OCI-LY7 (cell line): ENCODE results near the gene ATAD5. TPM values are rescaled to one million over a fixed set of nuclear protein-coding genes. Genes with fewer than 3 reads are reported as not detected.

Source experiments
- BruUV-seq: library from RNA; stranded (reverse); fragments of 400-500 nt; replicated peaks from 2 replicates; lab custom pipeline; 2021; lab: Mats Ljungman, UMichigan
- CTCF ChIA-PET: fragments of 300-600 bp; sonication (Branson Sonifier 250); formaldehyde crosslinking; loops from one replicate; lab custom pipeline; 2022; ENCODE audit warnings: antibody characterized with exemption; ENCODE audit not compliant: unreplicated experiment; lab: Charles Lee
- POLR2A ChIA-PET: fragments of 300-600 bp; sonication (Branson Sonifier 250); formaldehyde crosslinking; loops from one replicate; lab custom pipeline; 2022; ENCODE audit warnings: antibody characterized with exemption; lab: Charles Lee
- DNase-seq: peaks from one replicate; pipeline ENCODE4 v3.0.0-alpha.2; 2015; ENCODE audit warnings: low spot score
- H2AFZ ChIP-seq: fragments of 200-600 bp; sonication (generic), shearing (Covaris generic); 2 replicates; pipeline ENCODE4 v1.6.1; 2014; ENCODE audit warnings: mild to moderate bottlenecking, antibody characterized with exemption, low read length, moderate library complexity
- H3K27ac ChIP-seq: fragments of 200-600 bp; sonication (generic); 2 replicates; pipeline ENCODE4 v1.5.1; 2014; ENCODE audit warnings: mixed run types, low read depth, mild to moderate bottlenecking, moderate library complexity, low read length, inconsistent platforms; ENCODE audit not compliant: poor library complexity, severe bottlenecking
- H3K36me3 ChIP-seq: fragments of 200-600 bp; sonication (generic); 2 replicates; pipeline ENCODE4 v1.6.1; 2014; ENCODE audit warnings: mild to moderate bottlenecking, antibody characterized with exemption, low read length, moderate library complexity, mixed read lengths; ENCODE audit not compliant: insufficient read depth
- H3K4me1 ChIP-seq: fragments of 200-600 bp; sonication (generic); 2 replicates; pipeline ENCODE4 v1.5.1; 2014; ENCODE audit warnings: mild to moderate bottlenecking, low read length; ENCODE audit not compliant: insufficient read depth, poor library complexity, severe bottlenecking
- H3K4me2 ChIP-seq: fragments of 200-600 bp; sonication (generic); 2 replicates; pipeline ENCODE4 v1.6.1; 2014; ENCODE audit warnings: mild to moderate bottlenecking, low read length
- H3K4me3 ChIP-seq: fragments of 200-600 bp; sonication (generic); 2 replicates; pipeline ENCODE4 v1.5.1; 2014; ENCODE audit warnings: mild to moderate bottlenecking, low read depth, low read length; ENCODE audit not compliant: poor library complexity, severe bottlenecking
- H3K79me2 ChIP-seq: fragments of 200-600 bp; sonication (generic); 2 replicates; pipeline ENCODE4 v1.6.1; 2016; ENCODE audit warnings: low read depth, mild to moderate bottlenecking, low read length, moderate library complexity, mixed read lengths; ENCODE audit not compliant: insufficient read depth
- H3K9me2 ChIP-seq: fragments of 200-600 bp; sonication (generic); 2 replicates; pipeline ENCODE4 v1.6.1; 2016; ENCODE audit warnings: mild to moderate bottlenecking, low read length, mixed read lengths; ENCODE audit not compliant: insufficient read depth
- H3K9me3 ChIP-seq: fragments of 200-600 bp; sonication (generic); 2 replicates; pipeline ENCODE4 v1.6.1; 2014; ENCODE audit warnings: mild to moderate bottlenecking, mixed run types, low read length, mixed read lengths
- H4K20me1 ChIP-seq: fragments of 200-600 bp; sonication (generic); 2 replicates; pipeline ENCODE4 v1.6.1; 2014; ENCODE audit warnings: mild to moderate bottlenecking, antibody characterized with exemption, low read length, moderate library complexity, mixed read lengths; ENCODE audit not compliant: insufficient read depth
- EZH2phosphoT487 ChIP-seq: fragments of 200-600 bp; sonication (generic); IDR thresholded peaks from 2 replicates; pipeline ENCODE4 v1.6.1; 2018; ENCODE audit warnings: low read depth, borderline replicate concordance, mild to moderate bottlenecking, mixed run types, antibody characterized with exemption, low read length, moderate library complexity, mixed read lengths
- intact Hi-C: fragments of 100-400 bp; cut with micrococcal nuclease; formaldehyde crosslinking; loops from one replicate; pipeline ENCODE4 v1.10.0; 2022; ENCODE audit not compliant: unreplicated experiment
- small RNA-seq: library from RNA; depleted of rRNA; stranded (forward); fragments of <200 nt; gene quantifications from one replicate; pipeline ENCODE3, GENCODE V24; 2014
- total RNA-seq, 2 experiments: library from RNA; depleted of rRNA in 1 of 2; stranded (reverse); fragments of >200 nt in 1 of 2; shearing (Covaris generic) in 1 of 2; gene quantifications; 2 replicates each; pipeline ENCODE4 v1.2.3, GENCODE V29; 2014 to 2022
- TF ChIP-seq, protein P1 (sequence below): fragments of 200-600 bp; sonication (generic); conservative IDR thresholded peaks from 2 replicates; pipeline ENCODE4 v1.5.1; 2014; ENCODE audit warnings: mild to moderate bottlenecking, antibody characterized with exemption, low read length, moderate library complexity, mixed read lengths

The ATAD5 gene
- total RNA-seq, 2 experiments from 2014 or later, result 21.4 to 35.9 TPM

DNA sequence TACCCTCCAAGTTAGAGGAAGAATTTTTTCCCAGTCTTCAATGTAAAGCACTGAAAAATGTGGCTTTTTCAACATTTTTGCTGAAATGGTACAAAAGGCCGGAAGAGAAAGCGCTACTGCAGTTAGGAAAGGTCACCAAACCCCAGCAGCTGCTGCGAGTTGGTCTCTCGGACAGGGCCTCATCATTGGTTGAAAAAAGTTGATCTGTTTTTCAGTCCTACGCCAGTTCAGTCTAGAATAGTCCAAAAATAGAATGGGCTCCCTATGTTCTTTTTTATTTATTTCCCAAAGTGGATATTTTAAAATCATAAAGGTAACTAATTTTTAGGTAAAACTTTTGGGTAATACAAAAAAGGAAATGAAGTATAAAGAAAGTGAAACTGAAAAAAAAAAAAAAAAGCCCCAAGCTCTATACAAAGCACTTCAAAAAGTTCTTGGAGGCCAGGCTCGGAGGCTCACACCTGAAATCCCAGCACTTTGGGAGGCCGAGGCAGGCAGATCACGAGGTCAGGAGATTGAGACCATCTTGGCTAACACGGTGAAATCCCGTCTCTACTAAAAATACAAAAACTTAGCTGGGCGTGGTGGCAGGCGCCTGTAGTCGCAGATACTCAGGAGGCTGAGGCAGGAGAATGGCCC, 107.4 kb downstream of the ATAD5 start:
- POLR2A ChIA-PET, result interaction anchor here (0.7 kb wide), 1 partner anchor 277 kb away, joined by 7 read pairs; no protein-coding TSS in a partner anchor
- H3K27ac ChIP-seq, result no peak overlapping the region
- H4K20me1 ChIP-seq, result no peaks in the 10 kb centered on the region
- CTCF ChIA-PET, result no interaction called here
- peak overlapping the region; percentile 92 for H2AFZ ChIP-seq
- peak overlapping the region; percentile 15 for H3K4me3 ChIP-seq
- no peaks in the 10 kb centered on the region for H3K36me3 ChIP-seq
- H3K79me2 ChIP-seq, result no peaks in the 10 kb centered on the region
- peaks cover 4% of the 10 kb centered on the region for H3K4me1 ChIP-seq
- no peaks in the 10 kb centered on the region for H3K9me2 ChIP-seq
- intact Hi-C loops, result no loop called here
- peak; percentile 40 for DNase-seq
- peak overlapping the region; percentile 49; the same call in 1 of the 2 replicates for H3K4me2 ChIP-seq
- H3K9me3 ChIP-seq, result no peaks in the 10 kb centered on the region
- TF ChIP-seq, protein P1, sequence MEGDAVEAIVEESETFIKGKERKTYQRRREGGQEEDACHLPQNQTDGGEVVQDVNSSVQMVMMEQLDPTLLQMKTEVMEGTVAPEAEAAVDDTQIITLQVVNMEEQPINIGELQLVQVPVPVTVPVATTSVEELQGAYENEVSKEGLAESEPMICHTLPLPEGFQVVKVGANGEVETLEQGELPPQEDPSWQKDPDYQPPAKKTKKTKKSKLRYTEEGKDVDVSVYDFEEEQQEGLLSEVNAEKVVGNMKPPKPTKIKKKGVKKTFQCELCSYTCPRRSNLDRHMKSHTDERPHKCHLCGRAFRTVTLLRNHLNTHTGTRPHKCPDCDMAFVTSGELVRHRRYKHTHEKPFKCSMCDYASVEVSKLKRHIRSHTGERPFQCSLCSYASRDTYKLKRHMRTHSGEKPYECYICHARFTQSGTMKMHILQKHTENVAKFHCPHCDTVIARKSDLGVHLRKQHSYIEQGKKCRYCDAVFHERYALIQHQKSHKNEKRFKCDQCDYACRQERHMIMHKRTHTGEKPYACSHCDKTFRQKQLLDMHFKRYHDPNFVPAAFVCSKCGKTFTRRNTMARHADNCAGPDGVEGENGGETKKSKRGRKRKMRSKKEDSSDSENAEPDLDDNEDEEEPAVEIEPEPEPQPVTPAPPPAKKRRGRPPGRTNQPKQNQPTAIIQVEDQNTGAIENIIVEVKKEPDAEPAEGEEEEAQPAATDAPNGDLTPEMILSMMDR, result no peak
- TF ChIP-seq EZH2phosphoT487, result no peak
- no TSS peak for BruUV-seq

DNA sequence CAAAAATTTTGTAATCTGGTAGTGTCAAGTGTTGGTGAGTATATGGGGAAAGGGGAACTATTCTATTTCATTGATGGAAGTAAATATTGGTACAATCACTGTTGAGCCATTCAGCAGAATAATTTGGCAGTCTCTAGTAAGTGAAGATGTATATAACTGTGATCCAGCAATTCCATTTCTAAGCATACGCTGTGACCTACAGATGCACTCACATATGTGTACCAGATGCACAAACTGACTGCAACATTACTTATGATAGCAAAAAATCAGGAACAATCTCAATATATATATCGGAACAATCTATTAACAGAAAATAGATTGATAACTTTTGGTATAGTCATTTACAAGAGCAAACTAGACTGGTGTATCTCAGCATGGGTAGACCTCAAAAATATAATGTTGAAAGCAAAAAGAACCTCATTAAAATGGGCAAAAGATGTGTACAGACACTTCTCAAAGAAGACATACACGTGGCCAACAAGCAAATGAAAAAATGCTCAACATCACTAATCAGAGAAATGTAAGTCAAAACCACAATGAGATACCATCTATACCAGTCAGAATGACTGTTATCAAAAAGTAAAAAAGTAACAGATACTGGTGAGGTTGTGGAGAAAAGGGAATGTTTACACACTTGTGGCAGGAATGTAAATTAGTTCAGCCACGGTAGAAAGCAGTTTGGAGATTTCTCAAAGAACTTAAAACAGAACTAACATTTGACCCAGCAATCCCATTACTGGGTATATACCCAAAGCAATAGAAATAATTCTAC, 110.7 kb downstream of the ATAD5 start:
- Histone ChIP-seq H3K79me2 (no peaks in the 10 kb centered on the region), H3K4me3 (no peak overlapping the region), H4K20me1 (no peaks in the 10 kb centered on the region), H3K4me2 (no peak overlapping the region), H3K36me3 (no peaks in the 10 kb centered on the region), H3K9me2 (no peaks in the 10 kb centered on the region), H3K9me3 (no peaks in the 10 kb centered on the region), H3K27ac (no peak overlapping the region), H3K4me1 (peaks cover 4% of the 10 kb centered on the region), H2AFZ (no peak overlapping the region)
- TF ChIP-seq, protein P1, result no peak
- TF ChIP-seq EZH2phosphoT487, result no peak
- POLR2A ChIA-PET, result no interaction called here
- CTCF ChIA-PET, result no interaction called here
- intact Hi-C loops, result no loop called here
- no TSS peak for BruUV-seq
- DNase-seq, result no peak

Small RNAs within 50 kb of the gene (small RNA-seq; reads per million reads assigned to genes)
- not detected for gene RNU6-298P

Other genes with a start within 250 kb of the ATAD5 start
- 26.4 and 29.4 TPM in 2 replicates for gene CRLF3, start 7.3 kb upstream of the ATAD5 start, total RNA-seq (2014; rRNA removed; shearing (Covaris generic))
- gene CRLF3, start 7.3 kb upstream of the ATAD5 start, total RNA-seq (2022), result 45.3 and 51.4 TPM in 2 replicates
- gene TEFM, start 74.3 kb downstream of the ATAD5 start, total RNA-seq (2014; rRNA removed; shearing (Covaris generic)), result 13.1 and 14.8 TPM in 2 replicates
- gene TEFM, start 74.3 kb downstream of the ATAD5 start, total RNA-seq (2022), result 14.9 and 19.9 TPM in 2 replicates
- 1.4 TPM in 1 of 2 replicates, not detected in the other for gene ADAP2, start 90.0 kb downstream of the ATAD5 start, total RNA-seq (2014; rRNA removed; shearing (Covaris generic))
- 2.6 and 2.8 TPM in 2 replicates for gene ADAP2, start 90.0 kb downstream of the ATAD5 start, total RNA-seq (2022)
- not detected in 2 replicates for gene RNF135, start 139.1 kb downstream of the ATAD5 start, total RNA-seq (2014; rRNA removed; shearing (Covaris generic))
- 0.29 TPM in 1 of 2 replicates, not detected in the other for gene RNF135, start 139.1 kb downstream of the ATAD5 start, total RNA-seq (2022)